ENCODE data around the gene ARHGAP10.

GRCh38 chr4:147815741-147816140 lies 83.9 kb downstream of the ARHGAP10 start:
- TF ChIP-seq, protein P1, sequence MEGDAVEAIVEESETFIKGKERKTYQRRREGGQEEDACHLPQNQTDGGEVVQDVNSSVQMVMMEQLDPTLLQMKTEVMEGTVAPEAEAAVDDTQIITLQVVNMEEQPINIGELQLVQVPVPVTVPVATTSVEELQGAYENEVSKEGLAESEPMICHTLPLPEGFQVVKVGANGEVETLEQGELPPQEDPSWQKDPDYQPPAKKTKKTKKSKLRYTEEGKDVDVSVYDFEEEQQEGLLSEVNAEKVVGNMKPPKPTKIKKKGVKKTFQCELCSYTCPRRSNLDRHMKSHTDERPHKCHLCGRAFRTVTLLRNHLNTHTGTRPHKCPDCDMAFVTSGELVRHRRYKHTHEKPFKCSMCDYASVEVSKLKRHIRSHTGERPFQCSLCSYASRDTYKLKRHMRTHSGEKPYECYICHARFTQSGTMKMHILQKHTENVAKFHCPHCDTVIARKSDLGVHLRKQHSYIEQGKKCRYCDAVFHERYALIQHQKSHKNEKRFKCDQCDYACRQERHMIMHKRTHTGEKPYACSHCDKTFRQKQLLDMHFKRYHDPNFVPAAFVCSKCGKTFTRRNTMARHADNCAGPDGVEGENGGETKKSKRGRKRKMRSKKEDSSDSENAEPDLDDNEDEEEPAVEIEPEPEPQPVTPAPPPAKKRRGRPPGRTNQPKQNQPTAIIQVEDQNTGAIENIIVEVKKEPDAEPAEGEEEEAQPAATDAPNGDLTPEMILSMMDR (conservative IDR thresholded peaks at IDR 0.05; ENCODE audit: low read depth, low read length), result no peak
- TF ChIP-seq EZH2 (IDR thresholded peaks at IDR 0.05; ENCODE audit: low read length, unreplicated experiment), result no peak
